NCI-H446 (cell line): ENCODE results near the gene CACNA2D3.

ENCODE experiments used
- DNase-seq, 2 experiments: peaks; one replicate each; lab custom pipeline; 2025; lab: John Stamatoyannopoulos, UW

Gene CACNA2D3

DNA sequence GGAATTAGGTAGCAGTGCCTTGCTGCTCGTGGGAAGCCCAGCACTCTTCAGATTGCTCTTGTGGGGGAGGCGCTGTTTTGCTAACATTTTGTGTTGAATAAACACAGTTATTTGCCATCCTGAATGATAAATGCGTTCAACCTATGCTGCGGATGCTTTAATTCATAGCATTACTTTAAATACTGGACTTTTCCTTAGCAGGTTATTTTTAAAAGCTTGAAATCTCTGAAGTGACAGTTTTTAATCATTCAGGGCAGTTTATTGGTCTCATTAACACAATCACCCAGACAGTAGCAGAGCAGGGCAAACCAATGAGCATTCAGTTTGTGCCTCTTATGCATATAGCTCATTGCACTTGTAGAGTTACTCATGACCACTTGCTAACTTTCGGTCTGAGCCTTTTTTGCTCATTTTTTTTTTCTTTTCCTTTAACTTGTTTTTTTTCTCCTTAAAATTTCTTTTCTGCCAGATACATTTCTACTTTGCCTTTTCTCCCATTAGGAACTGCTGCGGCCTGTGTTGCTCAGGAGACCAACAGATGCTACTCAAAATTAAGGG is 5.2 kb downstream of the CACNA2D3 start:
- DNase-seq, result no peak

DNA sequence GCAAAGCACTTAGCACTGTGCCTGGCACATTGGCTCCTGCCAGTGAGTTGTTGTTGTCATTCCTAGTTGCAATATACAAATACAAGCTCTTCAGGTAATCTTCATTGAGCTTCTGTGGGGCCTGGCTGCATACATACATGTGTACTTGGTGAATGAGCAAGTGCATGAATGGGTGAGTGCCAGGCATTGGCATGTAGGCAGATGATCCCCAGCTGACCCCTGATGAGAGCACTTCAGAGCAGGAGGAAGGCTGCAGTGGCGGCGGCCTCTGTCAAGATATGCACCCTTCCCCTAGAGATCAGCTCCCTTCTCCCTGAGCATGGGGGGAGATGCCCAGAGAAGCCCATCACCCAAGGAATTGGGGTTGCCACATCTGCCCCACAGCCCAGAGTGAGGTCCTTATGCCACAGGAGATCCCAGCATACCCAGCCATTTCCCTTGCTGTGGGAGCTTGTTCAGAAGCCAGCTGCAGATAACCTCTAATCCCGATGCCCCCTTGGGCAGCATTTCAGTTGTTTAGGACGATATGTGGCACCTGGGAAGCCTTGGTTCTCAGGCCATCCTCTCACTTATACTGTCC is 8.8 kb downstream of the CACNA2D3 start:
- no peak for DNase-seq

DNA sequence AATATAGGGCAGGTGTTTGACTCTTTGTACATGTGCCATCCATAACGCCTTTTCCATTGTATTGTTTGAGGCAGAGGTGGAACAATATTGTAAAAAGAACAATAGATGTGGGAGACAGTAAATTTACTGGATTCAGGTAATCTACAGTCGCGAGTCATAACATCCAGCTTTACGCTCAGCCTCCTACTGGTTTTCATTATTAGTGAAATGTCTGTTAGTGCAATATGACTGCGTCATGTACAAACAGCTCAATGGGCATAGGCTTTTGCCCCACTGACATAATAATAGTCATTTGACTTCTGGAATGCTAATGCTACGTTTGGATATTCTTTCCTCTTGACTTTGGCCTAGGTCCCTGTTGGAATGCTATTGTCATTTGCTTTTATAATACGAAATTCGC is 9.5 kb downstream of the CACNA2D3 start:
- DNase-seq, result no peak

DNA sequence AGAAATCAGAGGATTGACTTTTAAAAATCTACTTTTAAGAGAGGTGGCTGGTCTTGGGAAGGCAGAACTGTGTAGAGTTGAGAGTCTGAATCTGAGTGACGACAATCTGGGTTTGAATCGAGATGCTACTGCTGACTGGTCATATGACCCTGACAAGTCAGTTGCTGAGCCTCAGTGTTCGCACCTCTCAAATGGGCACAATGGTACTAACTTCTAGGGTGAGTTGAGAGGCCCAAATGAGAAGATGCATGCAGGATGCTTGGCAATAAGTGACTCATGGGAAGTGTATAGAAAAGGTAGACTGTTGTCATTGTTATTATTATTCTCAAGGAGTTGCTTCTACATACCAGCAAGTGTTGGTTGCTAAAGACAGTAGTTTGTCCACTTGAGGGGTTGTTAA is 10.3 kb downstream of the CACNA2D3 start:
- no peak for DNase-seq

DNA sequence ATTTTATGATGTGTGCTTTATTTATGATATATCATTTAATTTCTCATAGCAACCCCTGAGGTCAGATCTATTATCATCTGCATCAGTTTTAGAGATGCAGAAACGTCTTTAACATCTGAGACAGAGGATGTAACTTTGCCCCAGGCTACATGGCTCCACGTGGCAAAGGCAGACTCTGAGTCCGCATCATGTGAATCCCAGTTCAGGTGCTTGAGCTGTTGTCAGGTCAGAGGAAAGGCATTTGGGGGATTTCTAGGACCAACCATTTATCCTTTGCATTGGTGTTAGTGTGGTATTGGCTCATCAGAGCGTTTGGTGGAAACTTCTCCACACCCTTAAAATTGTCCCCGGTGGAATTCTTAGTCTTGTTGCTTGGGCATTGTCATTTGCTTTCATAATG is 10.8 kb downstream of the CACNA2D3 start:
- DNase-seq, result no peak

DNA sequence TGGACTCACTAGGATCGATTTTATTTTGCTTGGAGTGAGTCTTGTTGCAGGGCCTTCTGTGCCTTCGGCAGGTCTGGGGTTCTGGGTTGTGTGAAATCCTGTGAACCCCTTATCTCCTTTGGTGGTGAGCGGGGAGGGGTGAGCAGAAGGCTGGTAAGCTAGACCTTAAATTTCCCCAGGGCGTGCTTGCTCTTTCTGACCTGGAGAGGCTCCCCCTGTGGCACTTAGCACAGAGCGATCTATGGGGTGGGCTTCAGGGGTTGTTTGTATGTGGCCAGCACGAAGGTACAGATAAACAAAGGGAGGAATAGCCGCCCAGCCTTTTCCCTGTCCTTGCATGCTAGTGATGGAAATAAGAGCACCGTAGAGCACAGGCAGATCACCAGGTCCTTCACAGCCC is 11.8 kb downstream of the CACNA2D3 start:
- no peak for DNase-seq

DNA sequence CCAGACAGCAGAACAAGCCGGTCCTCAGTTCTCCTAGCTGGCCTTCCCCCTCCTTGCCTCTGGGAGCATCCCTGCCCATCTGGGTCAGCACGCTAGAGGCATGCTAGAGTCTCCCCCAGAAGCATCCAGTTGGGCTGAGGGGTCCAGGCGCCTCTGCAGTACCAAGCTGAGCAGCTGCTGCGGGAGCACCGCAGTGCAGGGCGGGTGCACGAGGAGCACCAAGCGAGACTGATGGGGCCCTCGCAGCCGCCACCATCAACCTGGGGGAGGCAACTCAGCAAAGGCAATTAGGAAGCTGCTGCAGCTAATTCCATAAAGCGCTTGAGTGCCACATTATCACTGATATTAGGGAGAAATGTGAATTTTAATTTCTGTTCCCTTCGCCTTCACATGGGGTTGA is 12.4 kb downstream of the CACNA2D3 start:
- DNase-seq, result no peak

DNA sequence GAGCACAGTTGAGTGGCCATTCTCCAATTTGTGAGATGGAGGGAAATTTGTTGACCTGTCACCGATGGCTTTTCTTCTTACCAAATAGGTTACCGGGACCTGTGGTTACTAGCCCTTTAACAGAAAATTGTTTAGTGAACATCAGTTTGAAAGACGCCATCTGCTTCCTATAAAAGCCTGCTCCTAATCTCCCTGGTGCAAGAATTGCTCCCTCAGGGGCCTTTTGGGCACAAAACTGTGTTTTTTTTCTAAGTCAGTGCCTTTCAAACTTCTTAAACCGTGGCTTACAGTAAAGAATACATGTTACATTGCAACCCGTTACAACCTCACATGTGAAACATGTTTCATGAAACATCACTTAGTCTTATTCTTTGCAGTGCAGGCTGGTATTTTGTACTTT is 15.0 kb downstream of the CACNA2D3 start:
- DNase-seq, result no peak

DNA sequence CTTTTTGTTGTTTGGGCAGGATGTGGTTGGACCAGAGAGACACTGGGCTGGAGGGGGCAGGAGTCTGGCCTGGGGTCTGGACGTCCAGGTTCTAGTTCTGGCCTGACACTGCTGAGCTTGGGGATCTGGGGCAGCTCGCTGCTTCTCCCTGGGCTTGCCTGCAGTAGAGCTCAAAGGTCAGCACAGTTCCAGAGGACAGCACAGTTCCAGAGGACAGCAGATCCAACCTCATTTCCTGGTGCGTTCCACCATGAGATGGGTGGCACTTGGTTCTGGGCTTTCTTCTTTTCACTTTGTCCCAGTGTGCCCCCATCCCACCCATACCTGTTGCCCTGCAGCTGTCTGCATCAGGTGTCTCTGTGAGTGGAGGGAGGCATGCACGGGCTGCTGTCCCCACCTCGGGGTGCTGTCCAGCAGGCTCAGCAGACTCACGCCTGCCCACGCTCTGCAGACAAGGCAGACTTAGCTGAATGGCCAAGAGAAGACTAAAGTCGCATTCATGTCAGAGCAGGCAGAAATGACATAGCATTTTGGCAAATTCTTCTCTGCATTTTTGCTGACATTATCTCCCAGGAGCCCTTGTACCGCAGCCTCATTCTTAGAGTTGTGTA is 16.7 kb downstream of the CACNA2D3 start:
- DNase-seq, result no peak

DNA sequence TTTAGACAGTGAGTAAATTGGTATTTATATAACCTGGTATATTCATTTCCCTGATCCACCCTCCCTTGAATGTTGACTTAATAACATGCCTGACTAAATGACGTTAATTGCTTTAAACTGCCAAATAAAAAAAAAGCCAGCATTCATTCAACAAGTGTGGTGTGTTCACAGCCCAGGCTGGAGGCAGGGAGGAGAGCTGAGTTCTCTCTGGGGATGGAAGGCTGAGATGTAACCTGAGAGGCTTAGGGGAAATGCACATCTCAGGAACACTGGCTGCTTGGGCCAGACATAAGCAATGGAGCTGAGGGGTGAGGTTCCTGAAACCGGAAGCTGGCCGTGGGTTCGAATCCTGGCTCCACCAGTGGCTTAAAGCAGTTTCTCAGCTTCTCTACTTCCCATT is 17.3 kb downstream of the CACNA2D3 start:
- no peak for DNase-seq

DNA sequence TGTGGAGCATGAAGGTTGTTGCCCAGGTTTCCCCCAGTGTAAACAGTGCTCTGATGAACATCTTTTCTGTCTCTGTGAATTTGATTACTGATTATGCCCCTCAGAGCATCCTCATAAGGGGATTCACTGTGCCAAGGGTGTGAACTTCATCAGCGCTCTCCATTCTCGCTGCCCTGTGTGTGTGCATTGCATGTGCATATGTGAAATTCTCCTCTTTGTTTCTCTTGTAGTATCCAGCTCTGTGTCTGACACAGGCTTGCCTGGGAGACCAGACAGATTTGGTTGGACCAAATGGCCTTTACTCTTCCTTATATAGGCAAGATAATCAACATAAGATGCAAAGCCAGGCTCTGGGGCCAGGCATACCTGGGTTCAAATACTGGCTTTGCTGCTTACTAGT is 21.9 kb downstream of the CACNA2D3 start:
- DNase-seq, result no peak

DNA sequence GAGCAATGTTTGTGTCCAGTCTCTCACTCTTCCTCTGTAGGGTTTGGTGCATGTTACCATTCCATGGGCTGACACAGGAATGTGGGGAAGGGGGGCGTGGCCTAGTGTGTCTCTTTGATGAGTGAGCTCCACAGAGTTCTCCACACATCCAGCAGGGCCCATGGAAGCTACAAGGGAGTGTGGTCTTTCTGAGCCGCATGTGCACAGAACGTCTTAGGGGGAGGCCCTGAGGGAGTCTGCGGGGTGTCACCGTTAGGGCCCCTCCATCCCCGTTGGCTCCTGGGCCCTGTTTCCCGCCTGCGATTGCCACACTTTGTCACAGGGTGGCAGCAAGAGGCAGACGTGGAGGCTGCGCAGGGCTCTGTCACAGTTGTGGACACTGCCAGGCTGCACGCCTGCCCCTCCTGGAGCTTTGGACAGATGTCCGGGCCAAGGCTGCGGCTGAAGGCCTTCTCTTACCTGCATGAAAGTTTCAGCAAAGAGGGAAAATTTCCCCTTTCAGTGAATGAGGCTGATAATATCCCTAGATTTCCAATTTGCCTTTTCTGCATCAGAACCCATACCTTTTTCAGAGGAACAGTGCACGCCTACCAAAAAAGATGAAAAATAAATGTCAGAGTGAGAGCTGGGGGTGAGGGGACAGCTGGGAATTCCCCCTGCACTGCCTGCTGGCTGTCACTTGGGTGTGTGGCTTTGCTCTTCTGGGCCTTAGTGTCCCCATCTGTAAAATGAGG is 24.3 kb downstream of the CACNA2D3 start:
- DNase-seq, result peak in 1 of 2 experiments; percentile 29

DNA sequence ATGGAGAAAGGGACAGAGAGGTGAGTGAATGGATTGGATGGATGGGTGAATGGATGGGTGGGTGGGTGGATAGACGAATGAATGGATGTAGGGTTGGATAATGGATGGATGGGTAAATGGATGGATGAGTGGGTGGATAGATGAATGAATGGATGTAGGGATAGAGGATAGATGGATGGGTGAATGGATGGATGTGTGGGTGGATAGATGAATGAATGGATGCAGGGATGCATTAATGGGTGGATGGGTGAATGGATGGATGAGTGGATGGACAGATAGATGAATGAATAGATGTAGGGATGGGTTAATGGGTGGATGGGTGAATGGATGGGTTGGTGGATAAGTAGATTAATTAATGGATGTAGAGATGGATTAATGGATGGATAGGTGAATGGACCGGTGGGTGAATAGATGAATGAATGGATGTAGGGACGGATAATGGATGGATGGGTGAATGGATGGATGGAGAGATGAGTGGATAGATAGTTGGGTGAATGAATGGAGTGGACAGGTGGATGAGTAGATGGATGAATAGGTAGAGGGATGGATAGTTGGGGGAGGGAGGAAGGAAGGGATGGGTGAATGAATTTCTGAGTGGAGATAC is 28.6 kb downstream of the CACNA2D3 start:
- no peak for DNase-seq

DNA sequence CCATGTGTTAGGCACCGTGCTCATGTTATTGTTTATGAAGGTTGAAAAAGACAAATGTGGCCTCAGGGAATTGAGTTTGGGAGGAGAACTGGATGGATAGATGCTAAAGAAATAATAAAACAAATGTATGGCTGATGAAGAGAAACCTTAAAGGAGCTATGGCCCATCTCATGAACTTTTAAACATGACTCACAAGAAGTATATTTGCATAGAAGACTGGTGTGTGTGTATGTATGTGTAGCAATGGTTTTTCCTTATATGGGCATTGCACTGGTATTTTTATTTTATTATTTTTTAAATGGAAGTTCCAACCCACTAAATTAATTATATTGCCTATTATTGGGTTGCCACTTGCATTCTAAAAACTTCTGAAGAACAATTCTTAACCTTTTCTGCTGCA is 31.1 kb downstream of the CACNA2D3 start:
- no peak for DNase-seq

DNA sequence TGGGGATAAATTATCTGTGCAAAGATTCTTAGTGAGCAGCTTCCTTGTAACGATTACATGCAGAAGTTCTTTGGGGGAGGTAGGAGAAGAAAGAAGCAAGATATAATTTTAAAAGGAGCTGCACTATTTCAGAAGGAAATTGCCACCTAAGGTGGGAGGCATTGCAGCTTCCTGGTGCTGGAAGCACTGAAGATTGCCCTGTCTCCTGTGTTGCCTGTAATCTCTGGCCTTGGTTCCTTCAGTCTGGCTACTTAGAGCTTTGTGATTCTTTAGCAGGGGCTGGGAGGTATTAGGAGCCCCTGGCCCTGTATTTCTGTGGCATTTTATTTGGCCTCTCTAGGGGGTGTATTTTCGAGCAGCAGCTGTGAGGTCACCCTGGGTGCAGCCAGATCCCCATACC is 35.5 kb downstream of the CACNA2D3 start:
- DNase-seq, result no peak

DNA sequence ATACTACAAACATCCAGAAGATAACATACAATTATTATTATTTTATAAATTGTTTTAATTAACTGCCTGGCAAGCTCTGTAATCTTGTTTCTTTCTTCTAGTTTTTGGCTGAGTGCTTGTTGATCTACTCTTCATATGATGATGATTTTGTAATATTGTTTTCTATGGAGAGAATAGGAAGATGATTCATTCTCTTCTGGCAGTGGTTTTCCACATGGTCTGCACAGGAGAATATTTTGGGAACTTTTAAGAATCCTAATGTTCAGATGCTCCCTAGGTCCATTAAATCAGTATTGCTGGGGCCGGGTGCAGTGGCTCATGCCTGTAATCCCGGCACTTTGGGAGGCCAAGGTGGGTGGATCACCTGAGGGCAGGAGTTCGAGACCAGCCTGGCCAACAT is 37.6 kb downstream of the CACNA2D3 start:
- DNase-seq, result no peak

DNA sequence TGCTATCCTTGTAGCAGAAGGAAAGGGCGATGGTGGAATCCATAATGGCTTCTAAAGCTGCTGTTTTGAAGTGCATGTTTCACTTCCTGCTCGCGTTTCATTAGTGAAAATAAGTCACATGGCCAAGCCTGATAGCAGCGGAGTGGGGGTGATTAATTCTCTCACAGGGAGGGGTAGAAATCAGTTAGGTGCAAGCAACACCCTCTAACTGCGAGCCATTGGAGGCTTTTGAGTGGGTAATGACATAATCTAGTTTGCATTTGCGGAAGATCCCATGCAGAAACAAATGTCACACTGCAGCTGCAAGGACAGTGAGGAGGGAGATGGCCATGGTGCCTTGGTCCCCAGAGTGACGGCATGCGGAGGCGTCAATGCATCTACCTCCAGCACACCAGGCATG is 41.1 kb downstream of the CACNA2D3 start:
- DNase-seq, result no peak

DNA sequence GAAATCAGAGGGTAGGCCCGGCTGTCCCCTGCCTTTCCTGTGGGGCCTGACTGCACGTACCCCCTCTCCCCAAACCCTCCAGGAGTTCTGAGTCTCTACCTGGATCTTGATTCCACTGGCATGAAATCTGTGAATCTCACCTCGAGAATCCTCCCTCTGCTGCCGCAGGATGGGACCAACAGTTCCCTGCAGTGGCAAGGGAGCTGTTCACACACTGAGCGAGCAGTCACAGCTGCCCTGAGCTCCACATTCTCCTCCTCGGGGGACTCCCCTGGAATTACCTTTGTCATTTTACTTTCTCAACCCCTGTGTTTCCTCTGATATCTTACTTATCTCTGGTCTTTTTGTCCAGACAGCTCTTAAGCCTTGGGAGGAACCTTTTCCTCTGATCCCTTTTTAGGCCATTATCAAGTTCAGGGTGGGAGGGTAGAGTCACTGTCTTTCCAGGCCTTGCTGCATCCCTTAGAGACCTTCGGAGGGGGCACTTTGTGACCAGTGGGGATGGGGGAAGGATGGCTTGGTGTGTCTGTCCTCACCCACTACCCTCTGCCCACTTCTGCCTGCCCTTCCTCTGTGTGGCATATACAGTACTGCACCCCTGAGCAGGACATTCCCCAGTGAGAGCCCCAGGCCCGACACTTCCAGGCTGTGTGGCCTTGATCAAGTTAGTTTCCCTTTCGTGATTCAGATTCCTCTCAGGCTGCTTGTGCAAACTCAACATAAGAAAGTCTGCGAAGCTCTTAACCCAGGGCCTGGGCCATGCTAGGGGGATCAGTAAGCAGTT is 42.0 kb downstream of the CACNA2D3 start:
- no peak for DNase-seq

DNA sequence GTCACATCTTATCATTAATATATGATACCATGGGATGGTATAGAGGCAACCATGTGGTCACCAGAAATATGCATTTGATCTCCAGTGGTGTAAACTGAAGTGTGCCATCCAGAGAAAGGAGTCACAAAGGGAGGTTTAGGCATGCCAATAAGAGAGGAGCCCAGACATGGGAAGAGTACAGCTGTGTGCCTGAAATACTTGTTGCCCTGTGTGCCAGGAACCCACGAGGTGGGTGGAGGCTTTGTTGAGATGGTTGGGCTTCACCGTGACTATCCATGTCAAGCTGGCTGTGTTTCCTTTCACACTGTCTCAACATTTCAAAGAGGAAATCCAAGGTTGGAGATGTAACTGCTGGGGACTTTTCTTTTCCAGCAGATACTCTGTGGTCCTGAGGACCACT is 43.5 kb downstream of the CACNA2D3 start:
- no peak for DNase-seq

DNA sequence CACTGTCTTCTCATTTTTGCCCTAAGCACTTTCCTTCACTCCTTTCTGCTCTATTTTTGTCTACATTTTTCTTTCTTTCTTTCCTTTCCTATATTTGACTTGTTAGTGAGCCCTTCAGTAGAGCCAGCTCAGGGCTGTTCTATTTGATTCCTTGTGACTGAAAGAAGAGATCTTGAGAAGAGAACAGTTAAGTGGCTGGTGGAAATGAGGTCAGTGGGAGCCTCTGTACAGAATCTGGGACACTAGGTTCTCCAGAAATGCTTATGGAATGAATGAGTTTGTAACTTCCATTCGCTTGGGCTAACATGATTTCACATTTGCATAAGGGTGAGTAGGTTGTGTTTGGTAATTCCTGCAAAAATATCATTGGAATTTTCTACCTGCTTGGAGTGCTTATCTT is 45.6 kb downstream of the CACNA2D3 start:
- DNase-seq, result no peak

DNA sequence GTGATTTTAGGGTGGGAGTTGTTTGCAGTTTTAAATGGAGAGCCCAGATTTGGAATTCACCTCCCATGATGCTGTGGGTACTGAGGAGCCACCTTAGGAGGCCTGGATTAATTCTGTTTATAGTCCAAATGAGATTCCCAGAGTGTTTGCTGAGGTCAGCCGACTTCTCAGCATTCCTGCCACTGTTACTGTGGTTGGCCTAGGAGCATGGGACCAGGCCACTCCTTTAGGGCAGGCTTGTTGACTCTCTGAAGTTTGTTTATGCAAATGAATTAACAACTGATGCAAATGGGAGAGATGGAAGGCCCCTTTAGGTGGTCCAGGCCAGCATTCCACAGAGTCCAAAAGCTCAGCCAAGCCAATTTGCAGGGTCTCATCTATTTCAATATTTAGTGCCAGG is 46.1 kb downstream of the CACNA2D3 start:
- DNase-seq, result no peak

DNA sequence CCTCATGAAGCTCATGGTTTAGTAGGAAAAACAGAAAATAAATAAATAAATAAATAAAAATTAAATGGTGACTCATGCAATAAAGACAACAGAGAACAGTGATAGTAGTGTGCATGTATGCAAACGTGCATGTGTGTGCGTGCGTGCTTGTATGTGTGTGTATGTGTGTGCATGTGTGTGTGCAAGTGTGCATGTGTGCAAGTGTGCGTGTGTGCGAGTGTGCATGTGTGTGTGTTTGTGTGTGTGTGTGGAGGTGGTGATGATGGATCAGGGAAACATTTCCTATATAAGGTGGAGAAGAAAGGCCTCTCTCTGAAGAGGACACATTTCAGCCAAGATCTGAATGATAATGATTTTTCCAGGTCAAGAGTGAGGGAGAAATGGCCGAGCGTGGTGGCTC is 47.2 kb downstream of the CACNA2D3 start:
- no peak for DNase-seq
